ENCODE results near the gene SCAMP2.

Gene SCAMP2

DNA sequence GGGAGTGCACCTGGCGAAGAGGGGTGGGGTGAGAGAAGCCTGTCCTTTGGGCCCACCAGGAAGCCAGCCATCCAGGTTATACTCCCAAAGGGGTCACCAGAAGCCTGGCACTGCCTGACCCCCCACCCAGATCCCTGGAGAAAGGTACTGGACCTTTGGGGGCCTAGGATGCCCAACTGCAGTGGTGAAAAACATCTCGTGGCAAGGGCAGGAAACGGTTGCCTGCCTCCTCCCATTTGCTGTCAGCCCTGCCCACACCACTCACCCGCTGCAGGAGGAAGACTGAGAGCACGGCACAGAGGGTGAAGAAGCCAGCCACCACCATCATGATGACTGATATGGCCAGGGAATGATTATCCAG is 28.0 kb downstream of the SCAMP2 start:
- TF ChIP-seq, protein P1, sequence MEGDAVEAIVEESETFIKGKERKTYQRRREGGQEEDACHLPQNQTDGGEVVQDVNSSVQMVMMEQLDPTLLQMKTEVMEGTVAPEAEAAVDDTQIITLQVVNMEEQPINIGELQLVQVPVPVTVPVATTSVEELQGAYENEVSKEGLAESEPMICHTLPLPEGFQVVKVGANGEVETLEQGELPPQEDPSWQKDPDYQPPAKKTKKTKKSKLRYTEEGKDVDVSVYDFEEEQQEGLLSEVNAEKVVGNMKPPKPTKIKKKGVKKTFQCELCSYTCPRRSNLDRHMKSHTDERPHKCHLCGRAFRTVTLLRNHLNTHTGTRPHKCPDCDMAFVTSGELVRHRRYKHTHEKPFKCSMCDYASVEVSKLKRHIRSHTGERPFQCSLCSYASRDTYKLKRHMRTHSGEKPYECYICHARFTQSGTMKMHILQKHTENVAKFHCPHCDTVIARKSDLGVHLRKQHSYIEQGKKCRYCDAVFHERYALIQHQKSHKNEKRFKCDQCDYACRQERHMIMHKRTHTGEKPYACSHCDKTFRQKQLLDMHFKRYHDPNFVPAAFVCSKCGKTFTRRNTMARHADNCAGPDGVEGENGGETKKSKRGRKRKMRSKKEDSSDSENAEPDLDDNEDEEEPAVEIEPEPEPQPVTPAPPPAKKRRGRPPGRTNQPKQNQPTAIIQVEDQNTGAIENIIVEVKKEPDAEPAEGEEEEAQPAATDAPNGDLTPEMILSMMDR (IDR thresholded peaks at IDR 0.05; ENCODE audit: extremely low read depth, insufficient read depth, missing control alignments) = no peak
- DNase-seq (ENCODE audit: low spot score) = peak; percentile 16
- in situ Hi-C loops (cut with MboI; ENCODE audit: low pct_unique_long_range_greater_than_20kb, low sequenced_read_pairs, unreplicated experiment) = no loop called here

GRCh38 chr15:74844319-74845207 is 28.6 kb downstream of the SCAMP2 start:
- TF ChIP-seq, protein P1 (IDR thresholded peaks at IDR 0.05; ENCODE audit: extremely low read depth, insufficient read depth, missing control alignments) = peak; percentile 18
- DNase-seq (ENCODE audit: low spot score) = no peak
- in situ Hi-C loops (cut with MboI; ENCODE audit: low pct_unique_long_range_greater_than_20kb, low sequenced_read_pairs, unreplicated experiment) = no loop called here

- TF ChIP-seq, protein P1 (IDR thresholded peaks at IDR 0.05; ENCODE audit: extremely low read depth, insufficient read depth, missing control alignments) = no peak
- no peak for DNase-seq (ENCODE audit: low spot score)
- in situ Hi-C loops (cut with MboI; ENCODE audit: low pct_unique_long_range_greater_than_20kb, low sequenced_read_pairs, unreplicated experiment) = no loop called here
Measured at GRCh38 chr15:74843891-74844299, 29.3 kb downstream of the SCAMP2 start.

DNA sequence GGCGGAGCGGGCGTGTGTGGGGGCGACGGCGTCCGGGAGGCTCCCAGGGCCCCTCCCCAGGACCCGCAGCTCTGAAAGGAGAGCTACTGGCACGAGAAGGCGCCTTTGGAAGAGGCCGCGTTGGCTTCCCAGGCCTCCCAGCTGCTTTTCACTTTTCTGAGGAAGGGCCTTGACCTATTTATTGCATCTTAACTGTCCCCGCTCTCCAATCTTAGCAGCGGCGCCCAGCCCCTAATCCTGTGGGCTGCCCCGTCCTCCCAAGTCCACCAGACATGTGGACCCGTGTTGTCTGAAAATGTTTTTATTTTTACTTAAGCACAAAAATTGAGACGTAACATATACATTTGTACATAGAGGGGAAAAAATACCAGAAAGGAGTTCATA is 29.7 kb downstream of the SCAMP2 start:
- TF ChIP-seq, protein P1 (IDR thresholded peaks at IDR 0.05; ENCODE audit: extremely low read depth, insufficient read depth, missing control alignments) = no peak
- no peak for DNase-seq (ENCODE audit: low spot score)
- in situ Hi-C loops (cut with MboI; ENCODE audit: low pct_unique_long_range_greater_than_20kb, low sequenced_read_pairs, unreplicated experiment) = no loop called here

DNA sequence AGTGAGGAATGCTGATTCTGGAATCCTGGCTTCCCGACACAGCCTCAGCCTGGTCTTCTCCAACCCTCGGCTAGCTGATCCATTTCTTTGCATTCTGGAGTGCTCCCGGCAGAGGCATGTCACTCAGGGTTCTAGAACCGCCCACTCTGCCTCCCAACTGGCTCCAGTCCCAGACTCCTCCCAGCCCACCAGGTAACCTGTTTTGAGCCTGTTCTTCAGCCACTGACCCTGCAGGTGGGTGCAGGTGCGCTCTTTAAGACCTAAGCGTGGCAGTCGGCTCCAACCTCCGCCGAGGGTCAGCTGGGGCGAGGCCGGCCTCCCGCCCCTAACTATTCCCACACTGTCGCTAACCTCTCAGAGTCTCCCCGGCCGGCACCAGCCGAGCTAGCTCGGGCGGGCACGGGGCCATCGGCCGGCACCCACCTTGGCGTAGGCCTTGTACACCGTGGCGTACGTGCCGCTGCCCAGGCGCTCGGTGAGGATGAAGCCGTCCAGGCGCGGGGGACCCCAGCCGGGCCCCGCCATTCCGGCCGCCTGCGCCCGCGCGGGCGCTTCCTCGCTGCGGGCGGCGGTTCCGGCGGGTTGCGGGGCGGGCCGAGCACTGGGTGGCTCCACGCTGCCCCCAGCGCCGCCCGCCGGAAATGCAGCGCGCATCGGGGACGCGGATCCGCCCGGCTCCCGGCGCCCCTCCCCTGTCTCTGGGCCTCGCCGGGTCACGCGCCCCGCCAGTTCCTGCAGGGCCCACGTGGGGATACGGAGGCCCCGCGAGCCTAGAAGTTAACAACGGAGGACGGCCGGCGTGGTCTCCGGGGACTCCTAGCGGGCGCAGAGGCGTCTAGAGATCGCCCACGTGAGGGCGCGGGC is 30.4 kb downstream of the SCAMP2 start, which contains the start of gene ULK3:
Gene ULK3 (minus strand): TSS at position 576 of the 864 bp plus-strand sequence. CDS start 51 bp downstream, at position 525.
- TF ChIP-seq, protein P1 (IDR thresholded peaks at IDR 0.05; ENCODE audit: extremely low read depth, insufficient read depth, missing control alignments) = peak; percentile 84
- peak; percentile 99 for DNase-seq (ENCODE audit: low spot score)
- in situ Hi-C loops (cut with MboI; ENCODE audit: low pct_unique_long_range_greater_than_20kb, low sequenced_read_pairs, unreplicated experiment) = no loop called here

- in situ Hi-C loops (cut with MboI; ENCODE audit: low pct_unique_long_range_greater_than_20kb, low sequenced_read_pairs, unreplicated experiment) = no loop called here
- TF ChIP-seq, protein P1 (IDR thresholded peaks at IDR 0.05; ENCODE audit: extremely low read depth, insufficient read depth, missing control alignments) = no peak
- DNase-seq (ENCODE audit: low spot score) = no peak
Measured at GRCh38 chr15:74841891-74842373, 31.2 kb downstream of the SCAMP2 start.

Data from GM13977 (cell line).